Mammary epithelial cell (primary cell): ENCODE measurements around the gene NME8.

Experiments
- CTCF ChIP-seq, 2 donors: IDR thresholded peaks in 1 of 2; conservative IDR thresholded peaks in 1 of 2; 2 replicates each; pipeline ENCODE4 v1.5.1; 2011 to 2012; ENCODE audit warnings: inconsistent platforms in 2 of 2, low read length in 2 of 2, mild to moderate bottlenecking in 2 of 2, control low read depth in 1 of 2, low read depth in 1 of 2; ENCODE audit not compliant: insufficient read depth in 1 of 2; ENCODE audit errors: extremely low read depth in 1 of 2
- EZH2 ChIP-seq: IDR thresholded peaks from 2 replicates; pipeline ENCODE4 v1.6.1; 2012; ENCODE audit warnings: low read length, inconsistent platforms, borderline replicate concordance

GRCh38 chr7:37924491-37925041 lies 76.2 kb downstream of the NME8 start:
- TF ChIP-seq CTCF (conservative IDR thresholded peaks at IDR 0.05 in 1 of 2, IDR thresholded peaks at IDR 0.05 in 1 of 2; ENCODE audit: extremely low read depth in 1 of 2, insufficient read depth in 1 of 2, low read depth in 1 of 2, low read length in 2 of 2) (no peak), EZH2 (no peak)
